ENCODE results near the gene LRP1-AS. TPM values are rescaled to one million over a fixed set of nuclear protein-coding genes. Genes with fewer than 3 reads are reported as not detected.
A peak's percentile ranks its signal among the peaks of the same experiment; 100 is the strongest.

The LRP1-AS gene
- total RNA-seq, 2 donors from 2014 or later: not detected

GRCh38 chr12:57097554-57097835 is 49.9 kb downstream of the LRP1-AS start:
- H3K27ac Mint-ChIP-seq: peak overlapping the region; percentile 59
- no peak overlapping the region for H3K4me3 Mint-ChIP-seq
- H3K4me1 Mint-ChIP-seq: peaks cover 32% of the 10 kb centered on the region
- DNase-seq: no peak
- peaks cover 3% of the 10 kb centered on the region for H3K36me3 Mint-ChIP-seq (ENCODE audit: low read depth)
- H3K9me3 ChIP-seq (ENCODE audit: control insufficient read depth, low read length, poor library complexity, severe bottlenecking): no peaks in the 10 kb centered on the region
- H3K27me3 Mint-ChIP-seq: no peaks in the 10 kb centered on the region
- no peak for ATAC-seq

DNA sequence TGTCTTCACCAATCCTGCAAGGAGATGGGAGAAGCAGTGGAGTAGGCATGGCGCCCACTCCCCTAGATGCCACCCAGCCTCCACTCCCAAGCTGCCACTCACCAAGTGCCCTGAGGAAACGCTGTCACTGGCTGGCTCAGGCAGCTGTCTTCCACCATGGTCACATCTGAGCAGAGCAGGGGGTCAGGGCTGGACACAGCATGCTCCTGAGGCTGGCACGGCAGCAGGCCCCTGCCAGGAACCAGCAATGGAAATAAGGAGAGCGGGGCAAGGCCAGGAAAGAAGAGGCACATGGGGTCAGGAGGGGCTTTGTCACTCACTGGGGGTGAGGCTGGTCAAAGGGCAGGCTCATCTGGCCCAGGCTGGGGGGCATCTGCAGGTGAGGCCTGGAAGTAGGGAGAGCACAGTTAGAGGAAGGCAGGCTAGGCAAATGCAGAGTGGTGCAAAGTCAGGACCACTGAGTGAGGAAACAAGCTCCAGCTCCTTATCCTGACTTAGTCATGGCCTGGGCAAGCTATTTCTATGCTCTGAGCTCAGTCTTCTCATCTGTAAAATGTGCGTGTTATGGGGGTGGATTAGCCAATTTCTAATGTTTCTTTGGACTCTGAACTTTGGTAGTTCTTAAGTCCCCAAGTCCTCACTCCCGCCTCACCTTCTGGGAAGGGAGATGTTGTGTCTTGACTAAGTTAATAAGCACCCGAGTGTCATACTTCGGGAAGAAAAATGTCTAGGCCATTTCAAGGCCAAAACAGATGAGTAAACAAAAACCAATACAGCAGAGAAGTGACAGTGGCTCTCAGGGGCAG is 50.5 kb downstream of the LRP1-AS start:
- Mint-ChIP-seq H3K36me3 (ENCODE audit: low read depth) (peaks cover 3% of the 10 kb centered on the region), H3K27me3 (no peaks in the 10 kb centered on the region), H3K4me3 (no peak overlapping the region), H3K27ac (peak overlapping the region; percentile 59), H3K4me1 (peaks cover 34% of the 10 kb centered on the region)
- DNase-seq (no peak), ATAC-seq (no peak)
- no peaks in the 10 kb centered on the region for H3K9me3 ChIP-seq (ENCODE audit: control insufficient read depth, low read length, poor library complexity, severe bottlenecking)

- no peaks in the 10 kb centered on the region for H3K9me3 ChIP-seq (ENCODE audit: control insufficient read depth, low read length, poor library complexity, severe bottlenecking)
- Mint-ChIP-seq H3K4me1 (peaks cover 34% of the 10 kb centered on the region), H3K27ac (peak overlapping the region; percentile 14), H3K4me3 (no peak overlapping the region), H3K27me3 (no peaks in the 10 kb centered on the region), H3K36me3 (ENCODE audit: low read depth) (peaks cover 3% of the 10 kb centered on the region)
- ATAC-seq: no peak
- DNase-seq: no peak
Measured at GRCh38 chr12:57096099-57096572, 51.3 kb downstream of the LRP1-AS start.

DNA sequence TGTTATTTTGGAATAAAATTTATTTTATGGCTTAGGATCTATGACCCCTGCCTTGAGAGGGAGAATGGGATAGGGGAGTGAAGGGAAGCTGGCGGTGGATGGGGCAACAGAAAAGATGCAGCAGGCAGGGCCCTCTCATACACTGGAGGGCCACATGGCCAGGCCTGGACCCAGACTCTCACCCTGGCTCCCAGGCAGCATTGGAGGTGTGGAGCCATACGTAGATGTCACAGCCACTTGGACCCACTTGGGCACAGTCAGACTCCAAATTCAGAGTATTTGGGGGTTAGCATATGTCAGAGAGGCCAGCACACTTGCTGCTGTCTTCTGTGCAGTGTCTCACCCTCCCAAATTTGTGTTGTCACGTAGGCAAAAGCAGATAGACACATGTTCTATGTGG is 52.0 kb downstream of the LRP1-AS start:
- peaks cover 38% of the 10 kb centered on the region for H3K4me1 Mint-ChIP-seq
- ATAC-seq: no peak
- H3K27me3 Mint-ChIP-seq: no peaks in the 10 kb centered on the region
- H3K36me3 Mint-ChIP-seq (ENCODE audit: low read depth): peaks cover 3% of the 10 kb centered on the region
- H3K27ac Mint-ChIP-seq: peak overlapping the region; percentile 43
- no peaks in the 10 kb centered on the region for H3K9me3 ChIP-seq (ENCODE audit: control insufficient read depth, low read length, poor library complexity, severe bottlenecking)
- DNase-seq: no peak
- H3K4me3 Mint-ChIP-seq: no peak overlapping the region

Other genes starting within 250 kb of the LRP1-AS start
- not detected for gene SDR9C7, start 213.2 kb downstream of the LRP1-AS start, total RNA-seq
- gene RDH16, start 190.0 kb downstream of the LRP1-AS start, total RNA-seq: under 1 TPM; 0.40 to 0.81 TPM
- 10 to 100 TPM in 1 of 2 donors, 1 to 10 TPM in 1; 7.0 to 10.8 TPM for gene ZBTB39, start 141.1 kb downstream of the LRP1-AS start, total RNA-seq
- gene TAC3, start 131.1 kb downstream of the LRP1-AS start, total RNA-seq: not detected
- gene MYO1A, start 97.5 kb downstream of the LRP1-AS start, total RNA-seq: under 1 TPM in 1 of 2 donors, not detected in 1; 0.70 TPM
- gene NEMP1, start 68.8 kb downstream of the LRP1-AS start, total RNA-seq: 10 to 100 TPM; 12.2 to 14.1 TPM
- 1 to 10 TPM; 4.0 to 5.0 TPM for gene NAB2, start 58.5 kb downstream of the LRP1-AS start, total RNA-seq
- 100 to 1,000 TPM; 205 to 253 TPM for gene STAT6, start 36.3 kb downstream of the LRP1-AS start, total RNA-seq
- gene LRP1, start 19.1 kb downstream of the LRP1-AS start, total RNA-seq: 10 to 100 TPM in 1 of 2 donors, 1 to 10 TPM in 1; 3.8 to 11.6 TPM
- gene NXPH4, start 69.2 kb upstream of the LRP1-AS start, total RNA-seq: not detected
- gene SHMT2, start 82.1 kb upstream of the LRP1-AS start, total RNA-seq: 10 to 100 TPM; 28.8 to 36.9 TPM
- 1 to 10 TPM; 1.6 to 1.9 TPM for gene STAC3, start 103.6 kb upstream of the LRP1-AS start, total RNA-seq

Data from T-helper 17 cell (primary cell).